A549 (cell line): ENCODE results near the gene TRIM2.

ENCODE experiments used
- BHLHE40 ChIP-seq: IDR thresholded peaks from 2 replicates; pipeline ENCODE4 v1.6.1; 2012; ENCODE audit warnings: low read depth, low read length, inconsistent platforms
- CHD2 ChIP-seq: fragments of 150-350 bp; IDR thresholded peaks from 2 replicates; pipeline ENCODE4 v1.6.1; 2014; ENCODE audit warnings: low read length; ENCODE audit not compliant: partially characterized antibody
- CTCF ChIP-seq: fragments of >200 bp; sonication (Bioruptor Twin); formaldehyde crosslinking; IDR thresholded peaks from 3 replicates; pipeline ENCODE4 v1.5.1; 2016
- EP300 ChIP-seq, 2 experiments: fragments of >200 bp; sonication (Bioruptor Twin); formaldehyde crosslinking; IDR thresholded peaks; 2 replicates in 1 of 2; 3 replicates in 1 of 2; pipeline ENCODE4 v1.6.1; 2016 to 2017
- JUN ChIP-seq, 2 experiments: fragments of >200 bp; sonication (Bioruptor Twin); formaldehyde crosslinking; IDR thresholded peaks; 2 replicates in 1 of 2; 3 replicates in 1 of 2; pipeline ENCODE4 v1.6.1; 2016 to 2017
- NPAS2 ChIP-seq: fragments of 250-450 bp; sonication (Bioruptor Pico); IDR thresholded peaks from 2 replicates; pipeline ENCODE4 v1.8.0; 2022; ENCODE audit warnings: mild to moderate bottlenecking, moderate library complexity, borderline replicate concordance
- POLR2A ChIP-seq: IDR thresholded peaks from 2 replicates; pipeline ENCODE4 v1.6.1; 2012; ENCODE audit warnings: mild to moderate bottlenecking, low read length
- REST ChIP-seq: fragments of 200-600 bp; sonication (generic); IDR thresholded peaks from 2 replicates; pipeline ENCODE4 v1.6.1; 2016; ENCODE audit warnings: antibody characterized with exemption, mild to moderate bottlenecking, moderate library complexity
- SMC3 ChIP-seq: fragments of >200 bp; sonication (Bioruptor Twin); formaldehyde crosslinking; IDR thresholded peaks from 3 replicates; pipeline ENCODE4 v1.6.1; 2018; ENCODE audit warnings: inconsistent platforms

DNA sequence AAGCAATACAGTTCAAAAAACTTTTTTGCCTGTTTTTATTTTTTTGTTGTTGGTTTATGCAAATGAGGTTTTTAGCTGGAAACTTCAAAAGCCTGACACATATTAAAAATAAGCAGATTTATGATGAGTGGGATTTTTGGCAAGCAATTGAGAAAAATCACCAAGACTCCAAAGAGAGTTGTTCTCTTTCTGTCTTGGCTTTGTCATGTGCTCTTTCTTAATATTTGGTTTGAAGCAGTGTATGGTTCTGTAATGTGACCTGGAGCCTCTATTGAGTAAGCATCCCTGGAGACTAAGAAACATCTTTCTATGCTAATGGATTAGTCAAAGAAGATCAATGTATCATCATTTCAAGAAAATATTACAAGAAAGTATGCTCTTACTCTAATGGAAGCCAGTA lies 11.7 kb downstream of the TRIM2 start:
- TF ChIP-seq JUN (IDR thresholded peaks at IDR 0.05) (no peak), EP300 (IDR thresholded peaks at IDR 0.05) (no peak), REST (no peak), SMC3 (no peak), CTCF (no peak), POLR2A (no peak), NPAS2 (no peak), BHLHE40 (no peak), CHD2 (no peak)
